HG03064 (cell line): ENCODE results near the gene SEC63.
"Not testable (repeated sequence)": the region's sequence is repeated elsewhere in the genome, so short reads cannot be mapped to it uniquely, and the experiment has no call there.

ENCODE experiments used
- ATAC-seq: cut with Tn5 transposase; IDR thresholded peaks from one replicate; pipeline ENCODE4 v1.9.1; 2021; ENCODE audit warnings: low read depth; ENCODE audit not compliant: unreplicated experiment

Gene SEC63, protein sequence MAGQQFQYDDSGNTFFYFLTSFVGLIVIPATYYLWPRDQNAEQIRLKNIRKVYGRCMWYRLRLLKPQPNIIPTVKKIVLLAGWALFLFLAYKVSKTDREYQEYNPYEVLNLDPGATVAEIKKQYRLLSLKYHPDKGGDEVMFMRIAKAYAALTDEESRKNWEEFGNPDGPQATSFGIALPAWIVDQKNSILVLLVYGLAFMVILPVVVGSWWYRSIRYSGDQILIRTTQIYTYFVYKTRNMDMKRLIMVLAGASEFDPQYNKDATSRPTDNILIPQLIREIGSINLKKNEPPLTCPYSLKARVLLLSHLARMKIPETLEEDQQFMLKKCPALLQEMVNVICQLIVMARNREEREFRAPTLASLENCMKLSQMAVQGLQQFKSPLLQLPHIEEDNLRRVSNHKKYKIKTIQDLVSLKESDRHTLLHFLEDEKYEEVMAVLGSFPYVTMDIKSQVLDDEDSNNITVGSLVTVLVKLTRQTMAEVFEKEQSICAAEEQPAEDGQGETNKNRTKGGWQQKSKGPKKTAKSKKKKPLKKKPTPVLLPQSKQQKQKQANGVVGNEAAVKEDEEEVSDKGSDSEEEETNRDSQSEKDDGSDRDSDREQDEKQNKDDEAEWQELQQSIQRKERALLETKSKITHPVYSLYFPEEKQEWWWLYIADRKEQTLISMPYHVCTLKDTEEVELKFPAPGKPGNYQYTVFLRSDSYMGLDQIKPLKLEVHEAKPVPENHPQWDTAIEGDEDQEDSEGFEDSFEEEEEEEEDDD

DNA sequence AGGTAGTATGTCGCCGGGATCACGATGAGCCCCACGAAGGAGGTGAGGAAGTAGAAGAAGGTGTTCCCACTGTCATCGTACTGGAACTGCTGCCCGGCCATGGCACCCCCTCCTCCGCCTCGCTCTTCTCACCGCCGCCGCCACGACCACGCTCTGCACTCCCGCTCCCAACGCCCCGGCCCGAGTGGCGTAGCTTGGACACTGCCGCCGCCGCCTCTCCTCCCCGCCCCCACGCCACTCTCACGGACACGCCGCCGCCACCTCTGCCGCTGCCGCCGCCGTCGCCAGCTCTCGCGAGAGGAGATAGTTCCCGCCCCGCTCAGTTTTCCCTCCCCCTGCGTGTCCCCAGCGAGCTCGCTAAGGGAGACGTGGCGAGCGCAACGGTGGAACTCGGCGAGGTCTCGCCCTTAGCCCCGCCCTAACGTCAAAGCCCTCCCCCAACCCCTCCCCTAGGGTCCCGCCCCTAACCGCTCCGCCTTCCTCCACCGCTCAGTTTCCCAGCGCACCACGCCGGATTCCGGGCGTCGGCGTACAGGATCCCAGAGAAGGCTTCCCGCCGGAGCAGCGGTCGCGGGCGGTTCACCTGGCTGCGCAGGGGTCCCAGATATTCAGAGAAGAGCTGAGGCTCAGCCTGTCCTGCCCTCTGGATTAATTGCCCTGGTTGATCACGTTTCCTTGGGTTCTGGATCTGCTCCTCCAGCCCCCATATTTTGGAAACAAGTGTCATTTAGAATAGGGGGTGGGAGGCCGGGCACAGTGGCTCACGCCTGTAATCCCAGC is at the start of gene SEC63:
Gene SEC63 (minus strand): TSS at position 300 of the 780 bp plus-strand sequence. CDS start 199 bp downstream, at position 101.
- peak; percentile 96 for ATAC-seq

DNA sequence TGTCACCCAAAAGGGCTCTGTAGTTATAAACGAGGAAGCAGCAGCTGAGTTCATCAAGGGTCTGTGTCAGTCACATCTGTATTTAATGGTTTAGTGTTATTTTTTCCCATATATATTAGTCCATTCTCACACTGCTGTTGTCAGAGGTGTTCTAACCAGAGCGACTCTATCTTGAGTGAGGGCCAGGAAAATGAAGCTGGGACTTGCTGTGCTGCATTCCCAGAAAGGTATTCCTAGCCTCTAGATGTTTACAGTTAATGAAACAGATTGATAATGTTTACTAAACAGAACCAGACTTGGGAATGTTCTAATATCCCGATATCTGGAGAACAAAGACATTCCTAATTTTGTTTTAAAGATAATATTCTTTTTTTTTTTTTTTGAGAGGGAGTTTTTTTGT is 48.0 kb upstream of the SEC63 start:
- no peak for ATAC-seq

DNA sequence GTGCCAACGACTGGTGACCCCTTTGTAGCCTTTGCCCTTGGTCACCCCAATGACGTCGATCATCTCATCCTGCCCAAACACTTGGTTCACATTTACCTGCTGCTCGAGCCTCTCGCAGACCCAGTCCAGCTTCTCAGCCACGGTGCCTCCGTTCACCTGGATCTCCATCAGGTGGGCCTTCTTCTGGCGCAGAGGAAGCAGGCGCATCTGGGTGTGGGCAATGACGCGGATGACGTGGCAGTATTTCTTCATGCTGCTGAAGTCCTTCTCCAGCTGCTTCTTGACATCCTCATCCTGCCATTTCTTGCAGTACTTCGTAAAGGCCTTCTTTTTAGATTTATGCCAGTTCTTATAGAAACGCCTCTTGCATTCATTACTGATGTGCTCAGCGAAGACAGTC is 46.9 kb upstream of the SEC63 start:
- no peak for ATAC-seq

DNA sequence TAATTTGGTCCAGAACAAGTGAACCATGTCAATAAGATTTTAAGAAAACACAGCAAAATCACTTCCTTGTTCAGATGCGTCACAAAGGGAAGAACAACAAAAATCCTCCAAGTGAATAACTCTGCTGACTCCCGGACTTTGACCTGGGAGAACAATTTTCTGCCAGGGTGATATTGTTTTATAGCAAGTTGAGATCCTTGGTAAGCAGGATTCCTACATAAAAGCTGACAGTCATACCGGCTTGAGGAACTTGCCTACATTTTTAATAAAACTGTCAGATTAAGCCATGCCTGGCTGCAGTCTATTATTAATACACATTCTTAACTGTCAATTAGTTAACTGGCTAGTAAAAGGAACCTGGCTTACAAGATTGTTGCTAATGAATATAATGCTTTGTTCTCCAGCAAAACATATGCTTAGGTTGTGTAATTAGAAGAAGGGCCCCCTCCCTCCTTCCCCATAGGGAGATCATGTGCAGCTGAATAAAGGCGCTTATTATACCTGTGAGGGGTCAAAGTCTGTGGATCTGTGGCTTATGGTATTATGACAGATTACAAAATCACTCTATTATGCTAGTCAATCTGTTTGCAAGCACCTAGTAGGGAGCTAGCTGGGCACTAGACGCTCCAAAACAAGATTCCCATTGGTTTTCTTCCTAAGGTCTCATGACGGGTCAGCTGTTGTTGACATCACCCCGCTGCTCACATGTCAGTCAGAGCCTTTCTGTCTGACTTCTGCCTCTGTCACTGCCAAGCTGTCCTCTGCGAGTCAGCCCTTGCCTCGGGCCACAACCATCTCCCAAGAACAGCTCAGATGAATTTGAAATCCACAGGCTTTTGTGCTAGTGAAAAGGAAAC is 44.6 kb upstream of the SEC63 start:
- no peak for ATAC-seq

DNA sequence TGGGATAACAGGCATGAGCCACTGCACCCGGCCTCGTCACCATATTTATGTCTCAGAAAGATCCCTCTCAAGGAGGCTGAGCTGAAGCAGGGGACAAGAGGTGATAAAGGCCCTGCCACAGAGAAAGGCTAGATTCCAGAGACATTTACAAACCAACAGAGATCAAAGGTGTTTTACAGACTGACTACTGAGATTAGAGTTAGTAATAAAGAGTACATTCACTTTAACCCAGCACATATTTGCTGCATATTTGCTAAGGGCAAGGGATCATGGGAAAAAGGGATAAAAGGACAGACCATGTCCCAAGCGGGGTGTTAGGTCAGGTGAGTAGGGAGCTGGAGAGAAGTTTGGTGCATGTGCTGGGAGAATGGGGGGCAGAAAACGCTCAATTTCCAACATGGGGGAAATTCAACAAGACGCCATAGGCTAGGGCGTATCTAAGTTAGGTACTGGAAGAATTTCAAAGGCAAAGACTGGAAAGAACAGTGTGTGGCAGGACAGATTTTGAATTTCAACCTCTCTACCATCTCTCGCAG is 43.8 kb upstream of the SEC63 start:
- ATAC-seq = no peak

DNA sequence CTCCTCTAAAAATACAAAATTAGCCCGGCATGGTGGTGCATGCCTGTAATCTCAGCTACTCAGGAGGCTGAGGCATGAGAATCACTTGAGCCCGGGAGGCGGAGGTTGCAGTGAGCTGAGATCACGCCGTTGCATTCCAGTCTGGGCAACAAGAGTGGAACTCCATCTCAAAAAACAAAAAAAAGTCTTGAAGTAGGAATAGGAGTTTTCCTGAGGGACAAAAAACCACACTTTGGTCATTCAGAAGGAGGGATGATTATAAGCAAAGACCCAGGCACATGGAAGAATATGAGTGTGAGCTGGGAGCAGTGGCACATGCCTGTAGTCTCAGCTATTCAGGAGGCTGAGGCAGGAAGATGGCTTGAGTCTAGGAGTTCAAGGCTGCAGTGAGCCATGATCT is 42.3 kb upstream of the SEC63 start:
- ATAC-seq = not testable (repeated sequence)

DNA sequence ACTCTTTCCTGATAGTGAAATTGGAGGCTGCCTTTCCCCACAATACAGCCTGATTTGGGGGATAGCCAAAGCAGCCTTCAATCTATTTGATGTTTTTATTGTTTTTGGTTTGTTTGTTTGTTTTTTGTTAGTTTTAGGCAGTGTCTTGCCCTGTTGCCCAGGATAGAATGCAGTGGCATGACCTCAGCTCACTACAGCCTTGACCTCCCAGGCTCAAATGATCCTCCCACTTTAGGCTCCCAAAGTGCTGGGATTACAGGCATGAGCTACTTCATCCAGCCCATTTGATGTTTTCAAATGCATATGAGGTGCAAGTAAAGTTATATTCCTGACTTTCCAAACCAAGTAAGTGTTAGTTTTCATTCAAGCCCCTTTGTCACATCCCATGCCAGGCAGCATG is 41.3 kb upstream of the SEC63 start:
- ATAC-seq = no peak

DNA sequence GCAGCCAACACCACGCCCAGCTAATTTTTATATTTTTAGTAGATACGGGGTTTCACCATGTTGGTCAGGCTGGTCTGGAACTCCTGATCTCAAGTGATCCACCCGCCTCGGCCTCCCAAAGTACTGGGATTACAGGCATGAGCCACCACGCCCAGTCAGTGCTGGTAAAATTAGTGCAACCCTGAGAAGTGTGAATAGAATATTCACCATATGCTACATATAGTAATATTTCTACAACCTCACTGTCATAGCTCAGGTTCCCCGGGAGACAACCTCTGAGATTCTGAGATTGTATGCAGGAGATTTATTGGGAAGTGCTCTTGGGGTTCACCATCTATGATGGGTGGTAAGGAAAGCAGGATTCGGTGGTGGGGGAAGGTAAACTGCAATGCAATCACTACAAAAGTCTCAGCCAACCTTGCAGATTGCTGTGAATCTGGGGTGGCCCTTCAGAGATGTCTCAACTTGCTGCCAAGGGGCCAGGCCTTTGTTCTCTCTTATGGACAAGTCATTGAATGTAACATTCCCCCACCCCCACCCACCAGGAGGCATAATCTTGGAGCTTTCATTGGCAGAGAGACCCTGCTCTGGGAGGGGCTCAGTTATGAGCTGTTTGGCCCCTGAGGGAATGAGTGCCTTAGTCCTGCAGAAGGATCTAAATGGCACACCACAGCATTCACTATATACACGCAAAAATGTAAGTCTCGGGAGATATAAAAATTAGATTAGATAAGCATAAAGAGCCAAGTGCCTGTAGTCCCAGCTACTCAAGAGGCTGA is 34.0 kb upstream of the SEC63 start:
- ATAC-seq = no peak

DNA sequence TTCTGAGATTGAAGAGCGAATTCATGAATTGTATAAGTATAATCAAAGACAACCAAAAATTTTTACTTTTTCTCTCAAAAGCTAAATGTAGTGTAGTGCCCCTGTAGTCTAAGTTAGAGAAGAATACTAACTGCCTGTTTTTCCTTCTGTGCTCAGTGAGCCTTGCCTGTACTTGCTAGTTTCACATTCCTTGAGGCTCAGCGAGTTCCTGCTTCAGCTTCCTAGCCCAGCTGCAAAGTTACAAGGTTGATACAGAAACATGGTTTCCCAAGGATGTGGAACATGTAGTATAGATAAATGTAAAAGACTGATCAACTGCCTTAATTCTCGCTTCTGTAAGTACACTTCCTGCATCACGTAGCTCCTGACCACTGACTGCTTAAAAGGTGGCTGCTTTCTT is 33.1 kb upstream of the SEC63 start:
- no peak for ATAC-seq

DNA sequence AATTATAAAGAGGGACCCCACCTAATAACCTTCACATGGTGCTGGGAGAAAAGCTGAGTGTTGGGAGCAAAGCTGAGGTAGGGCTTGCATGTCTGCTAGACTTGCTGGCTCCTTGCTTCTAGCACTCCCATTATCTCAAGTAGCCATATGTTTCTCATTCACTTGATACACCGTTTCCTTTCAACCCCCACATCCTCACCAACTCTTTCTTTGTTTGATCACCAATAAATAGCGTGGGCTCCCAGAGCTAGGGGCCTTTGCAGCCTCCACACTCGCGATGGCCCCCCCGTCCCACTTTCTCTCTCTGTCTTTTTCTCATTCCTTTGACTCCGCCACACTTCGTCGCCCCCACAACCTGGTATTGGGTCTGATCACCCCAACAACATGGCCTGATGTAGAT is 32.6 kb upstream of the SEC63 start:
- not testable (repeated sequence) for ATAC-seq

DNA sequence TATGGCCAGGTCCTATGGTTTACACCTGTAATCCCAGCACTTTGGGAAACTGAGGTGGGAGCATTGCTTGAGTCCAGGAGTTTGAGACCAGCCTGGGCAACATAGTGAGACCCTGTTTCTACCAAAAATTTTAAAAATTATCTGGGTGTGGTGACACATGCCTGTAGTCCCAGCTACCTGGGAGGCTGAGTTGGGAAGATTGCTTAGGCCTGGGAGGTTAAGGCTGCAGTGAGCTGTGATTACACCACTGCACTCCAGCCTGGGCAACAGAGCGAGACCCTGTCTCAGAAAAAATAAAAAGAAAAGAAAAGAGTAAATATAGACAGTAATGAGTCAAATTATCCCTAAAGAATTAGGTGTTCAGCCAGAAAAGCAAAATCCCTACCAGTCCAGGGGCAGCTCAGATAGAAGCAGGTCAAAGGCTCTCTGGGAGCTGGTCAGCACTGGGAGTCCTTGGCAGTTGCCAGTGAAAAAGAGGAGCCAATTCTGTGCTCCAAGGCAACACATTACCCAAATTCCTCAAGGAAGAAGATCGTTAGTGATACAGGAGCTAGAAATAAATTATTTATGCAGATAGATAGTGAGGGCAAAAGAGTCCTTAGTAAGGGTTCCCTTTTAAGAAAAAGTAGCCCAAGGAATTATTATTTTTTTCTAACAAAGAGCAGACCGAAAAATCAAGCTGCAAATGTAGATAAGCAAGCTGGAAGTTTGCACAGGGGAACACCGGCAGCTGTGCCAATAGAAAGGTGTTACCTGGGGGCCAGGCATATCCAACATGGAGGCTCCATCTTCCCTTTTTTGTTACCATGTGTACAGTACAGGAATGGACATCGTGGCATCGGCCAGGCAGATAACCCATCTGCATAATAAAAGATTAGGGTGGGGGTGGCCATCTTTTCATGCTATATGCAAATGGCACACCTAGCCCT is 31.4 kb upstream of the SEC63 start:
- ATAC-seq = no peak

DNA sequence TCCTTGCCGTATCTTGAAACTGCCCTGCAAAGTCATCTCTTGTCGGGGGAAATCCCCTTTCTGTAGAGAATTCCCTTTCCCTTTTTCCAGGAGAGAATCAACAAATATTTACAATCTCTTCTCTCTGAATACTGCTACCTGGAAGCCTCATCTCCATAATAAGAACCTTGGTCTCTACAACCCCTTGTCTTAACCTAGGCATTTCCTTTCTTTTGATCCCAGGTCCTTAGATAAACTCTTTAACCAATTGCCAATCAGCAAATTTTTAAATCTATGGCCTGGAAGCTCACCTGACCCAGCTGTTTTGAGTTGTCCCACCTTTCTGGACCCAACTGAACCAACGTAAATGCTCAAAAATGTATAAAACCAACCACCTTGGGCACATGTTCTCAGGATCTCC is 30.6 kb upstream of the SEC63 start:
- ATAC-seq = no peak

DNA sequence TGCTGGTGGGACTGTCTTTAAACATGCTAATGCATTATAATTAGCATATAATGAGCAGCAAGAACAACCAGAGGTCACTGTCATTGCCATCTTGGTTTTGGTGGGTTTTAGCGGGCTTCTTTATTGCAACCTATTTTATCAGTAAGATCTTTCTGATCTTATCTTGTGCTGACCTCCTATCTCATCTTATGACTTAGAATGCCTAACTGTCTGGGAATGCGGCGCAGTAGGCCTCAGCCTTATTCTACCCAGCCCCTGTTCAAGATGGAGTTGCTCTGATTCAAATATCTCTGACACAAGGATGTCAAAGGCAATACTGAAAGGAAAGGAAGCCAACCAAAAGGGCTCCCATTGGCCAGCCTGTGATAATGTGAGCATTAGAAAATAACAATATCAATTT is 29.8 kb upstream of the SEC63 start:
- no peak for ATAC-seq

DNA sequence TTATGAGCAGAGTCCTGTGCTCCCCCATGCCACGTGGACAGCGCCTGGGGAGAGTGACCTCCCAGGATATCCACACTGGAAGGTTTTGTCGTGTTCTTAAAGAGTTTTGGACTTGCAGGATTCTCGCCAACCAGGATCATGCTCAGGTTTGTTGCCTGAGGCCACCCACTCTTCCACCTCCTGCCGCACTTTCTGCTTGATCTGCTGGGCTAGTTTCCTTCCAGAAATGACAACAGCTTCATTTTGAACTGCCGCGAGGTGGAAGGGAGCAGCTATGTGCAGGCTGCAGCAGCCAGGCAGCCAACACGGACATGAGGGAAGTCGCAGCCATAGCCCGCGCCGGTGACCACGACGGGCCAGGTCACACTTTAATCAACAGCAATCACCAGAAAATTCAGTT is 27.7 kb upstream of the SEC63 start:
- no peak for ATAC-seq

DNA sequence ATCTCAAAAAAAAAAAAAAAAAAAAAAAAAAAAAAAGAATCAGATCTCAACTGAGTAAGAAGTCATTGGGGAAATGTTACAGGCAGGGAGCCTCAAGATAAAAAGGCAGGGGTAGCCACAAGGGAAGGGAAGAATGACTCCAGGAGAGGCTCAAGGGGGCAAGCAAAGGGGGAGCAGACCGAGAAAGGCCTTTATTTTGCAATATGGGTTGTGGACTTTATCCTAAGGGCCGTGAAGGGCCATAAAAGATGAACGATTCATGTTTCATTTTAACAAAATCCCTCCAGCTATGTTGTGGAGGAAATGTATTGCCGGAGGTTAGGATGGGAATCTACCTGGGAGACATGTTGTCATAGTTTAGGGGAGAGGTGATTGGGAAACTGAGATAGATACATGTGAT is 25.8 kb upstream of the SEC63 start:
- ATAC-seq = no peak

DNA sequence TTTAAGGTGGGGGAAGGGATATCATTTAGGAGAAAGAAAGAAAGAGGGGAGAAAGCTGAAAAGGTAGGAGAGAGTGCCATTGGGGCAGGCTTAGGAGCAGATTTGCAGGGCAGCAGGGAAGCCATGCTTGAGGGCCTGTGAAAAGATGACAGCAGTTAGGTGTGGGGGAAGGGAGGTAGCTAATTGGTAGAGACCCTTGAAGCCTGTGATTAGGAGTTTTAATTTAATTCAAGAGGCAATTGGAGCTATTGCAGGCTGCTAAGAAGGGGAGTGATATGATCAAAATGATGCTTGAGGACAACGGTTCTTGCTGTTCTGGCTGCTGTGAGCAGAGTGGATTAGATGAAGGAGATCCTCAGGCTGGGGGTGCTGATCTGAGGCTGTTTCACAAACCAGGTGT is 24.5 kb upstream of the SEC63 start:
- no peak for ATAC-seq

DNA sequence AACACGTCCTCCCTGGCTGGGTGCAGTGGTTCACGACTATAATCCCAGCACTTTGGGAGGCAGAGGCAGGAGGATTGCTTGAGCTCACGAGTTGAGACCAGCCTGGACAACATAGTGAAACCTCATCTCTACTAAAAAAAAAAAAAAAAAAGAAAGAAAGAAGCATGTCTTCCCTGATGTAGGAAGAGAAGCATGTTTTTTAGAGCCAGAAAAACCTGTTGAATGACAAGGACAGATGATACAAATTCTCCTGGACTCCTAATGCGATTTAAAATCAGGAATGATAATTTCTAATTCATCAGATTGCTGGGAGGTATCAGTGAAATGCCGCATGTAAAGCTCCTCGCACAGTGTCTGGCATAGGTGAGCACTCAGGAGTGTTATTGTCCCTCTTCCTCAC is 23.7 kb upstream of the SEC63 start:
- no peak for ATAC-seq

DNA sequence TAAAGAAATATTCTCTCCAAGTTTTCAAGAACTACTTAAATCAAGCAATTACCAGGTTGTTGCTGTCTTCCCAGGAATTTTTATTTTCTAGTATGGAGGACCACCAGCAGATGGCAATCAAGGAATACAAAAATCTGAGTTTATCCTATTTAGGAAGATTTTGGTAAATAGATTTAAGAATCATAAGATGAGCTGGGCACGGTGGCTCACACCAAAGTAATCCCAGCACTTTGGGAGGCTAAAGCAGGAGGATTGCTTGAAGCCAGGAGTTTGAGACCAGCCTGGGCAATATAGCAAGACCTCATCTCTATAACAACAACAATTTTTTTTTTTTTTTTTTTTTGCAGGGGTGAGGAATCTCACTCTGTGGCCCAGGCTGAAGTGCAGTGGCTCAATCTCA is 19.3 kb upstream of the SEC63 start:
- ATAC-seq = no peak
